Karpas-422 (cell line): ENCODE data around the gene GRHPR. TPM values are rescaled to one million over a fixed set of nuclear protein-coding genes. Genes with fewer than 3 reads are reported as not detected.

Experiments
- DNase-seq: peaks from one replicate; pipeline ENCODE4 v3.0.0-alpha.2; 2015
- H2AFZ ChIP-seq: fragments of 200-600 bp; sonication (generic); 2 replicates; pipeline ENCODE4 v1.6.1; 2014; ENCODE audit warnings: antibody characterized with exemption, low read length, mixed read lengths
- H3K27ac ChIP-seq: fragments of 200-600 bp; sonication (generic); 2 replicates; pipeline ENCODE4 v1.5.1; 2014; ENCODE audit warnings: mild to moderate bottlenecking, low read length, moderate library complexity
- H3K27me3 ChIP-seq: fragments of 200-600 bp; sonication (generic); 2 replicates; pipeline ENCODE4 v1.6.1; 2014; ENCODE audit warnings: low read length, mixed read lengths
- H3K36me3 ChIP-seq: fragments of 200-600 bp; sonication (generic); 2 replicates; pipeline ENCODE4 v1.6.1; 2014; ENCODE audit warnings: low read length, mixed read lengths; ENCODE audit not compliant: insufficient read depth
- H3K4me1 ChIP-seq: fragments of 200-600 bp; sonication (generic); 2 replicates; pipeline ENCODE4 v1.6.1; 2014; ENCODE audit warnings: mild to moderate bottlenecking, low read length, mixed read lengths
- H3K4me2 ChIP-seq: fragments of 200-600 bp; sonication (generic); 2 replicates; pipeline ENCODE4 v1.6.1; 2014; ENCODE audit warnings: low read length, low read depth, mild to moderate bottlenecking; ENCODE audit not compliant: poor library complexity, severe bottlenecking
- H3K4me3 ChIP-seq: fragments of 200-600 bp; sonication (generic); 2 replicates; pipeline ENCODE4 v1.5.1; 2014; ENCODE audit warnings: mild to moderate bottlenecking, antibody characterized with exemption, low read length, mixed read lengths
- H3K79me2 ChIP-seq: fragments of 200-600 bp; sonication (generic); 2 replicates; pipeline ENCODE4 v1.6.1; 2014; ENCODE audit warnings: mild to moderate bottlenecking, low read length, mixed read lengths
- H3K9ac ChIP-seq: fragments of 200-600 bp; sonication (generic); 2 replicates; pipeline ENCODE4 v1.6.0; 2014; ENCODE audit warnings: low read length
- H3K9me2 ChIP-seq: fragments of 200-600 bp; sonication (generic), shearing (Covaris generic); replicated peaks from 2 replicates; pipeline ENCODE4 v1.6.0; 2014; ENCODE audit warnings: mild to moderate bottlenecking, low read length, moderate library complexity; ENCODE audit not compliant: insufficient read depth
- H3K9me3 ChIP-seq: fragments of 300-700, 200-600 bp; sonication (generic); 2 replicates; pipeline ENCODE4 v1.6.1; 2014; ENCODE audit warnings: low read length, mixed read lengths
- H4K20me1 ChIP-seq: fragments of 200-600 bp; sonication (generic); 2 replicates; pipeline ENCODE4 v1.6.1; 2014; ENCODE audit warnings: mild to moderate bottlenecking, antibody characterized with exemption, low read length, low read depth; ENCODE audit not compliant: insufficient read depth
- total RNA-seq: library from RNA; depleted of rRNA; stranded (reverse); fragments of >200 nt; shearing (Covaris generic); gene quantifications from 2 replicates; pipeline ENCODE4 v1.2.3, GENCODE V29; 2014; ENCODE audit warnings: low replicate concordance

The GRHPR gene
- total RNA-seq, 1 experiment from 2014 or later: 234 TPM

GRCh38 chr9:37426846-37427245 is 4.3 kb downstream of the GRHPR start:
- DNase-seq: no peak

DNA sequence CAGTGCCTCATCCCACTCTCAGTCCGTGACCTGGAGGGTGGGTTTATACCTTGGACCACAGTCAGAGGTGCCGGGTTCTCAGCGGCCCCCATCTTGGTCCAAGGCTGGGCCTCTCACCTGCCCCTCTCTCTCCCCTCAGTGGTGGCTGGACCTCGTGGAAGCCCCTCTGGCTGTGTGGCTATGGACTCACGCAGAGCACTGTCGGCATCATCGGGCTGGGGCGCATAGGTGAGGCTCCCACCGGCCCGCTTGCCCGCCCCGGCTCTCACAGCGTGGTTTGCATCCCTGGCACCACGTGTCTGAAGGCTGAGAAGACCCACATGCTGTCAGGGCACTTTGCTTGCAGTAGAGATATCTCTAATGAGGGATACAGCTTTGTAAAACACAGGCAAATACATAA is 5.8 kb downstream of the GRHPR start:
- H3K4me3 ChIP-seq: no peak overlapping the region
- H3K9me2 ChIP-seq: no peaks in the 10 kb centered on the region
- H2AFZ ChIP-seq: no peak overlapping the region
- H3K36me3 ChIP-seq: peaks cover 40% of the 10 kb centered on the region; the same call in 1 of the 2 replicates
- H3K4me1 ChIP-seq: peaks cover 40% of the 10 kb centered on the region
- no peak overlapping the region for H3K4me2 ChIP-seq
- peaks cover 29% of the 10 kb centered on the region for H3K79me2 ChIP-seq
- no peak for DNase-seq
- peaks cover 9% of the 10 kb centered on the region; the same call in 1 of the 2 replicates for H4K20me1 ChIP-seq
- H3K27ac ChIP-seq: no peak overlapping the region
- H3K9me3 ChIP-seq: no peaks in the 10 kb centered on the region
- no peaks in the 10 kb centered on the region for H3K27me3 ChIP-seq
- no peak overlapping the region for H3K9ac ChIP-seq

More at GRCh38 chr9:37426846-37427245, 4.3 kb downstream of the GRHPR start:
- no peak overlapping the region for H3K4me3 ChIP-seq
- H2AFZ ChIP-seq: no peak overlapping the region
- H3K9me3 ChIP-seq: no peaks in the 10 kb centered on the region
- H3K79me2 ChIP-seq: peaks cover 44% of the 10 kb centered on the region
- no peak overlapping the region for H3K27ac ChIP-seq
- no peak overlapping the region for H3K9ac ChIP-seq
- peaks cover 39% of the 10 kb centered on the region; the same call in 1 of the 2 replicates for H3K36me3 ChIP-seq
- H3K9me2 ChIP-seq: no peaks in the 10 kb centered on the region
- H3K4me2 ChIP-seq: no peak overlapping the region
- peaks cover 38% of the 10 kb centered on the region for H3K4me1 ChIP-seq
- H4K20me1 ChIP-seq: peaks cover 9% of the 10 kb centered on the region; the same call in 1 of the 2 replicates
- no peaks in the 10 kb centered on the region for H3K27me3 ChIP-seq

- H3K79me2 ChIP-seq: peaks cover 16% of the 10 kb centered on the region
- H3K27ac ChIP-seq: no peak overlapping the region
- H3K27me3 ChIP-seq: no peaks in the 10 kb centered on the region
- no peak overlapping the region for H3K9ac ChIP-seq
- H3K4me3 ChIP-seq: no peak overlapping the region
- H2AFZ ChIP-seq: no peak overlapping the region
- peaks cover 27% of the 10 kb centered on the region for H3K4me1 ChIP-seq
- no peak for DNase-seq
- H3K36me3 ChIP-seq: peaks cover 40% of the 10 kb centered on the region; the same call in 1 of the 2 replicates
- H4K20me1 ChIP-seq: peaks cover 6% of the 10 kb centered on the region; the same call in 1 of the 2 replicates
- H3K9me2 ChIP-seq: no peaks in the 10 kb centered on the region
- no peaks in the 10 kb centered on the region for H3K9me3 ChIP-seq
- no peak overlapping the region for H3K4me2 ChIP-seq
These were observed 7.2 kb downstream of the GRHPR start for GRCh38 chr9:37429441-37430285.

- Histone ChIP-seq H3K79me2 (peaks cover 8% of the 10 kb centered on the region), H3K4me3 (no peak overlapping the region), H3K4me1 (peaks cover 24% of the 10 kb centered on the region), H3K36me3 (peaks cover 47% of the 10 kb centered on the region; the same call in 1 of the 2 replicates), H3K9me3 (no peaks in the 10 kb centered on the region), H3K27me3 (no peaks in the 10 kb centered on the region), H4K20me1 (no peaks in the 10 kb centered on the region), H3K27ac (no peak overlapping the region), H3K9me2 (no peaks in the 10 kb centered on the region), H3K9ac (no peak overlapping the region), H2AFZ (no peak overlapping the region), H3K4me2 (no peak overlapping the region)
- no peak for DNase-seq
These were observed 8.5 kb downstream of the GRHPR start for GRCh38 chr9:37430841-37431597.

- Histone ChIP-seq H3K4me2 (no peak overlapping the region), H4K20me1 (no peaks in the 10 kb centered on the region), H3K27me3 (no peaks in the 10 kb centered on the region), H3K27ac (no peak overlapping the region), H3K4me1 (peaks cover 24% of the 10 kb centered on the region), H2AFZ (no peak overlapping the region), H3K4me3 (no peak overlapping the region), H3K79me2 (peaks cover 12% of the 10 kb centered on the region), H3K9me3 (no peaks in the 10 kb centered on the region), H3K9me2 (no peaks in the 10 kb centered on the region), H3K9ac (no peak overlapping the region), H3K36me3 (peaks cover 47% of the 10 kb centered on the region; the same call in 1 of the 2 replicates)
- no peak for DNase-seq
These were observed 9.5 kb downstream of the GRHPR start for GRCh38 chr9:37432020-37432419.

DNA sequence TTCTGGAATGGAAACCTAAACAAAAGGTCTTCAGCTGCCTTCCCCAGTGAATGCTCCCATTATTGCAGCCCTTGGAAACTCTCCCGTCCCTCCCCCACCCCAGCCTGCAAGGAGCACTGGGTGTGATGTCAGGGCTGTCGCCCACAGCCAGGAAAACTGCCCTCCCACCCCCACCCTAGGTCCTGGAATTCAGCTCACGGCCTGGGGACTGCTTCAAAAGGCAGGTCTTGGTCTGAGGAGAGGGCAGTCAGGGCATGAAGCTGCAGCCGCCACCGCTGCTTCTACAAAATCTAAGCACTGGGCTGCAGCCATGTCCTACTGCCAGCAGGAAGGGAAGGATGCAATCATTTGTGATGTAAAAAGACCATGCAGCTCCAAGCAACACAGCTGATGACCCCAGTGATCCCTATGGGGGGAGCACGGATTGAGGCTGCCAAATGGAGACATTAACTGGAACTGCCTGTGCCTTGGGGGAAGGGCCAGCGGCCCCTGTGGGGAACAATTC is 11.4 kb downstream of the GRHPR start:
- peaks cover 48% of the 10 kb centered on the region for H3K36me3 ChIP-seq
- DNase-seq: no peak
- H3K4me2 ChIP-seq: no peak overlapping the region

GRCh38 chr9:37436540-37436939 is 14.0 kb downstream of the GRHPR start:
- peaks cover 21% of the 10 kb centered on the region for H3K79me2 ChIP-seq
- H3K27ac ChIP-seq: no peak overlapping the region
- no peak for DNase-seq
- H3K4me3 ChIP-seq: no peak overlapping the region
- no peaks in the 10 kb centered on the region for H4K20me1 ChIP-seq
- no peaks in the 10 kb centered on the region for H3K9me3 ChIP-seq
- H3K9ac ChIP-seq: no peak overlapping the region
- no peak overlapping the region for H2AFZ ChIP-seq
- no peak overlapping the region for H3K4me2 ChIP-seq
- H3K36me3 ChIP-seq: peaks cover 45% of the 10 kb centered on the region
- no peaks in the 10 kb centered on the region for H3K9me2 ChIP-seq
- H3K27me3 ChIP-seq: no peaks in the 10 kb centered on the region
- H3K4me1 ChIP-seq: peaks cover 11% of the 10 kb centered on the region

More for the DNA sequence above, 11.4 kb downstream of the GRHPR start:
- H3K4me3 ChIP-seq: no peak overlapping the region
- H3K79me2 ChIP-seq: peaks cover 21% of the 10 kb centered on the region
- H2AFZ ChIP-seq: no peak overlapping the region
- H3K27me3 ChIP-seq: no peaks in the 10 kb centered on the region
- H3K27ac ChIP-seq: no peak overlapping the region
- no peaks in the 10 kb centered on the region for H4K20me1 ChIP-seq
- H3K9me2 ChIP-seq: no peaks in the 10 kb centered on the region
- peaks cover 24% of the 10 kb centered on the region for H3K4me1 ChIP-seq
- H3K9me3 ChIP-seq: no peaks in the 10 kb centered on the region
- H3K9ac ChIP-seq: no peak overlapping the region

DNA sequence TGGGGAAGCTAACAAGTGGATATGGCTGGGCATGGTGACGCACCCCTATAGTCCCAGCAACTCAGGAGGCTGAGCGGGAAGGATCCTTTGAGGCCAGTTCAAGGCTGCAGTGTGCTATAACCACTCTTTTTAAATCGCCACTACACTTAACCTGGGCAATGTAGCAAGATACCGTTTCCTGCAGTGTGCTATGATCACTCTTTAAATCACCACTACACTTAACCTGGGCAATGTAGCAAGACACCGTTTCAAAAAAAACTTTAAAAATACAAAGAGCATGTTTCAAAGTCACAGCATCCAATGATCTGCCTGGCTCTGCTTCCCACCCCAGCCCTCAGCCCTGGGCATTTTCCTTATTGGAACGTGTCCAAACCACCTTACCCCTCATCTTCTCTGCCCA is 14.5 kb downstream of the GRHPR start:
- no peaks in the 10 kb centered on the region for H3K9me2 ChIP-seq
- H3K4me3 ChIP-seq: no peak overlapping the region
- no peak for DNase-seq
- peaks cover 42% of the 10 kb centered on the region for H3K36me3 ChIP-seq
- no peaks in the 10 kb centered on the region for H4K20me1 ChIP-seq
- no peak overlapping the region for H2AFZ ChIP-seq
- H3K4me1 ChIP-seq: peaks cover 6% of the 10 kb centered on the region
- H3K4me2 ChIP-seq: no peak overlapping the region
- no peak overlapping the region for H3K9ac ChIP-seq
- H3K27me3 ChIP-seq: no peaks in the 10 kb centered on the region
- no peak overlapping the region for H3K27ac ChIP-seq
- H3K9me3 ChIP-seq: no peaks in the 10 kb centered on the region
- peaks cover 21% of the 10 kb centered on the region for H3K79me2 ChIP-seq
